ES-I3 (cell line): ENCODE results near the gene RNF223.
A peak's percentile ranks its signal among the peaks of the same experiment; 100 is the strongest.
"Not testable (repeated sequence)": the region's sequence is repeated elsewhere in the genome, so short reads cannot be mapped to it uniquely, and the experiment has no call there.

Experiments
- H3K36me3 ChIP-seq: 2 replicates; pipeline ENCODE4 v1.6.1; 2013; ENCODE audit warnings: mild to moderate bottlenecking, low read length, control low read depth, moderate library complexity; ENCODE audit not compliant: insufficient read depth
- H3K4me1 ChIP-seq: 2 replicates; pipeline ENCODE4 v1.6.1; 2013; ENCODE audit warnings: mild to moderate bottlenecking, control low read depth, low read length; ENCODE audit not compliant: insufficient read depth
- H3K9ac ChIP-seq: 2 replicates; pipeline ENCODE4 v1.6.1; 2013; ENCODE audit warnings: low read depth, mild to moderate bottlenecking, low read length, moderate library complexity
- H3K9me3 ChIP-seq: 2 replicates; pipeline ENCODE4 v1.6.1; 2013; ENCODE audit warnings: mild to moderate bottlenecking, low read length, moderate library complexity; ENCODE audit not compliant: control insufficient read depth, insufficient read depth

The RNF223 gene

GRCh38 chr1:1067284-1067859 is 6.7 kb downstream of the RNF223 start:
- H3K36me3 ChIP-seq = no peaks in the 10 kb centered on the region
- no peaks in the 10 kb centered on the region for H3K9me3 ChIP-seq
- H3K9ac ChIP-seq = no peak overlapping the region
- H3K4me1 ChIP-seq = peaks cover 12% of the 10 kb centered on the region; the same call in 1 of the 2 replicates

DNA sequence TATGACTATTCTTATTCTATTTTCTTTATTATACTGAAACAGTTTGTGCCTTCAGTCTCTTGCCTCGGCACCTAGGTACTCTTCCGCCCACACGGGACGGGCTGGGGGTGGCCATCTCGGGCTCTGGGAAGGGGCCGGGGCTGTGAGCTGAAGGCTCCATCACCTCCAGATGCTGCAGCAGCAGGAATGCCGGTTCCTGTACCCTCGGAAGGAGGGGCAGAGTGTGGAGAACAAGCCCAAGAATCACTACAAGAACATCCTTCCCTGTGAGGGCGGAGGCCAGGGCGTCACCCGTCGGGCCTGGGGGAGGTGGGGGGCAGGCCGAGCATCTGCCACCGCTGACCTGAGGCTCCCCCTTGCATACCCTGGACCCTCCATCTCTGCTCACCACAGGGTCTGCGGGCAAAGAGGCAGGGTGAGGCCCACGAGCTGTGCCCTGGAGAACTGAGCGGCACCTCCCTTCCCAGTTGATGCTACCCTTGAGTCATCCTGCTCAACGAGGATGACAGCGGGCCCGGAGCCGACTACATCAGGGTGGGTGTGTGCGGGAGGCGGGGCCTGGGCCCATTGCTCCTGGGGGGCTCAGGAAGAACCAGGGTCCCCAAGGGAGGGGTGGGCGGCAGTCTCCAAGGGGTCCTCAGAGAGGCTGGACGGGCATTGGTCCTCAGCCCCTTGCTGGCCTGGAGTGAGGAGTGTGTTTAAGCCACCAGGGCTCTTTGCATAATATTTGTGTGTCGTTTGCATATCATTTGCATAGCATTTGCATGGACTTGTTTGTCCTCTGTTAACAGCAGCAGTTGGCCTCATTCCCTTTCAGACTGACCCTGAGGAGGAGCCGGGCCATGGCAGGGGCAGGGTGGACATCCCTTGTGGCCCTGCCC is 7.5 kb downstream of the RNF223 start:
- peaks cover 12% of the 10 kb centered on the region; the same call in 1 of the 2 replicates for H3K4me1 ChIP-seq
- H3K9ac ChIP-seq = no peak overlapping the region
- H3K36me3 ChIP-seq = no peaks in the 10 kb centered on the region
- H3K9me3 ChIP-seq = no peaks in the 10 kb centered on the region

- not testable (repeated sequence) for H3K9me3 ChIP-seq, H3K9ac ChIP-seq, H3K36me3 ChIP-seq
- H3K4me1 ChIP-seq = peaks cover 12% of the 10 kb centered on the region; the same call in 1 of the 2 replicates
Measured at GRCh38 chr1:1065940-1066304, 8.2 kb downstream of the RNF223 start.

- H3K4me1 ChIP-seq = peaks cover 9% of the 10 kb centered on the region; the same call in 1 of the 2 replicates
- no peaks in the 10 kb centered on the region for H3K36me3 ChIP-seq
- no peaks in the 10 kb centered on the region for H3K9me3 ChIP-seq
- no peak overlapping the region for H3K9ac ChIP-seq
Measured at GRCh38 chr1:1065265-1065939, 8.7 kb downstream of the RNF223 start.

GRCh38 chr1:1063945-1064831 is 9.9 kb downstream of the RNF223 start:
- no peaks in the 10 kb centered on the region for H3K36me3 ChIP-seq
- peaks cover 5% of the 10 kb centered on the region; the same call in 1 of the 2 replicates for H3K4me1 ChIP-seq
- H3K9ac ChIP-seq = peak overlapping the region; percentile 28
- H3K9me3 ChIP-seq = no peaks in the 10 kb centered on the region

- Histone ChIP-seq H3K9ac (no peak overlapping the region), H3K4me1 (peaks cover 5% of the 10 kb centered on the region; the same call in 1 of the 2 replicates), H3K9me3 (no peaks in the 10 kb centered on the region), H3K36me3 (no peaks in the 10 kb centered on the region)
Measured at GRCh38 chr1:1063261-1063944, 10.7 kb downstream of the RNF223 start.

- peaks cover 5% of the 10 kb centered on the region; the same call in 1 of the 2 replicates for H3K4me1 ChIP-seq
- no peaks in the 10 kb centered on the region for H3K36me3 ChIP-seq
- H3K9ac ChIP-seq = no peak overlapping the region
- no peaks in the 10 kb centered on the region for H3K9me3 ChIP-seq
Measured at GRCh38 chr1:1062348-1063163, 11.6 kb downstream of the RNF223 start.

DNA sequence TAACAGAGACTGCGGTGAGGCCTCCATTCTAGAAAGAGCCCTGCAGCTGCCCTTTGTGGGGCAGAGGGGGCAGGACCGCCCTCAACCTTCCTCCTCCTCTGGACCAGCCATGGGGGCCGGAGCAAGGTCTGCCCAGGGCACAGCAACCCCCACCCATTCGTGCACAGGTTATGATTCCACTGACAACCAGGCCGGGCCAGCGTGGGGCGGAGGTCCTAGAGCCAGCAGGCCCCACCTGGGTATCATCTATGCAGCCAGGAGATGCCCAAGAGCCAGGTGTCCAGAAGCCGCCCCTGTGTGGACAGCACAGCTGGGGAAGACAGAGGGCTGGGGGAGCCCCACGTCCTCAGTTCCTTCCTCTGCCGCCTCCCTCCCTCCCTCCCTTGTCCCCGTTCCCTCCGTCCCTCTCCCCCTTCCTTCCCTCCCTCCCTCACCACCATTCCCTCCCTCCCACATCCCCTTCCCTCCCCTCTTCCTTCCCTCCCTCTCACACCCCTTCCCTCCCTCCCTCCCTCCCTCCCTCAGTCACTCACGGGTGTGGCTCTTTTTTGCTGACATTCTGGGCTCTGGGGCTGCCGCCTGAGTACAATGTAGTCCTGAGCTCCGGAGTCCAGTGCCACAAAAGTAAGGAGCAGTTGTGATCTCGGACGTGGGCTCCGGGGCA is 12.3 kb downstream of the RNF223 start:
- Histone ChIP-seq H3K4me1 (peaks cover 5% of the 10 kb centered on the region; the same call in 1 of the 2 replicates), H3K9ac (no peak overlapping the region), H3K9me3 (no peaks in the 10 kb centered on the region), H3K36me3 (no peaks in the 10 kb centered on the region)

DNA sequence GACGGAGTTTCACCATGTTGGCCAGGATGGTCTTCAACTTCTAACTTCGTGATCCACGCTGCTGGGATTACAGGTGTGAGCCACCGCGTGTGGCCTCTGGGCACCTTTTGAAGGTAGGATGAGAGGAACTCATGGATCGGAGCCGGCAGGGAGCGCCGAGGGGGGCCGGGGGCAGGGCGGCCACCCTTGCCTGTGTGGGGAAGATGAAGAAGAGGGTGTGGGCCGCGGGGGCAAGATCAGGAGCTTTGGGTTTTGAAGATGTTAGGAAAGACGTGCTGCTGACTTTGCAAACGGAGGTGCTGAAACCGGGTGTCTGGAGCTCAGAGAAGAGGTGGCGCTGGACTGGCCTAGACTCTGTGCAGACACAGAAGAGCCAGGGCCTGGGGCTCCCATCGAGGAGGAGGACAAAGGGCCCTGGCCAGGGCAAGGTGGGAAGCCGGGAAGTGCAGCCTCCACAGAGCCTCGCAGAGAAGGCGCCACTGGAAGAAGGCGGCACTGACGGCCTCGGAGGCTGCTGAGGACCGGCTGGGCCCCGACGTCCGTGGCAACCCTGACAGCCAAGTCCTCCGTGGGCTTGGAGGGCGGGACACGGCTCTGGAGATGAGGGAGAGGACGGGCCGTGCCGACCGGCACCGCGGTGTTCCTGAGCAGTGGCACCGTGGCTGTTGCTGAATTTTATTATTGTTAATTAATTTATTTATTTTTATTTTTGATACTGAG is 13.7 kb downstream of the RNF223 start:
- Histone ChIP-seq H3K4me1 (peaks cover 5% of the 10 kb centered on the region; the same call in 1 of the 2 replicates), H3K9ac (peak overlapping the region; percentile 67; the same call in 1 of the 2 replicates), H3K36me3 (no peaks in the 10 kb centered on the region), H3K9me3 (no peaks in the 10 kb centered on the region)

DNA sequence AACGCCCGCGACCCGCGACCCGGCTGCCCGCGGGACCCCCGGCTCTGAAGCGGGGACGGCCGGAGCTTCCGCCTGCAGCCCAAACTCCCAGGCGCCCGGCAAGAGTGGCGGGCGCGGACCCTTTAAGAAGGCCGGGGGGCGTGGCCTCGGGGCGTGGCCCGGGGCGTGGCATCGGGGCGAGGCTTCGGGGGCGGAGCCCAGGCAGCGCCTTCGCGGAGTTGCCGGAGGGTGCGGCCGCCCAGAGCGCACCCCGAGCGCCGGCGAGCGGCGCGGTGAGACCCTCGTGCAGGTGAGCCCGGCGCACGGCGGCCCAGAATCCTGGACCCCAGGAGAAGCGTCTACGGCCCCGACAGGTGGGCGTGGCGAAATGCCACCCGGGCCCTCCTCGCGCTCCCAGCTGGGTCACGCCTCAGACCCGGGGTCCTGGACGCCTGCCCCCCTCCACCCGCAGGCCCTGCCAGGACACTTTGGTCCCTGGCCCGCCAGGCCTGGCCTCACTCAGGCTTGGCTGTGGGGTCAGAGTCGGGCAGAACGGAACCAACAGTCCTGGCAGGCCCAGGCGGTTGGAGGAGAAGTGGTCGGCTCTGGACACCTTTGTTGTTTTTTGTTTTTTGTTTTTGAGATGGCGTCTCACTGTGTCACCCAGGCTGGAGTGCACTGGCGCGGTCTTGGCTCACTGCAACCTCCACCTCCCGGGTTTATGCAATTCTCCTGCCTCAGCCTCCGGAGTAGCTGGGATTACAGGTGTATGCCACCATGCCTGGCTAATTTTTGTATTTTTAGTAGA is 14.4 kb downstream of the RNF223 start:
- no peaks in the 10 kb centered on the region for H3K36me3 ChIP-seq
- H3K4me1 ChIP-seq = peaks cover 5% of the 10 kb centered on the region; the same call in 1 of the 2 replicates
- peak overlapping the region; percentile 67 for H3K9ac ChIP-seq
- no peaks in the 10 kb centered on the region for H3K9me3 ChIP-seq

DNA sequence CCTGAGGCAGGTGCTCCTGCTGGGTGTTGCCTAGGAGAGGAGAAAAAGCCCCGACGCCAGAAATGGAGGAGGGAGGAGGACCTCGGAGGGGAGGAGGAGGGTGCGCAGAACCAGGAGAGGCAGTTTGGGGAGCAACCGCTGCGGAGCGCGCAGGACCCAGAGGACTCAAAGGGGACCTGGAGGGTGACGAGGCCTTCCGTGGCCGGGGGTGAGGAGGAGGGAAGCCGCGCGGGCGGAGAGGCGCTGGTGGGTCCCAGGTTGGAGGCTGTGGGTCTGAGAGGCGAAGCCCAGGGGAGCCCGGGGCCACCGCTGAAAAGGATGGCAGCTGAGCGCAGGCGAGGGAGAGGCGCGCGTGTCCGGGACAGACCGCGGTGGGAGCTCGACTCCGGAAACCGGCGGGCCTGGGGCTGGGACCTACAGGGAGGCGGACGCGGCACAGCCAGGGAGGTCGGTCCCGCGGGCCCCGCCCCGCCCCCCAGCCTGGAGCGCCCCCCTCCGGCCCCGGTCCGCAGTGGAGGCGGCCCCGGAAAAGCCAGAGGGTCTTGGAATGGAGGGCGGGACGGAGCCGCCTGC is 15.1 kb downstream of the RNF223 start:
- peaks cover 5% of the 10 kb centered on the region; the same call in 1 of the 2 replicates for H3K4me1 ChIP-seq
- H3K36me3 ChIP-seq = no peaks in the 10 kb centered on the region
- no peaks in the 10 kb centered on the region for H3K9me3 ChIP-seq
- peak overlapping the region; percentile 67; the same call in 1 of the 2 replicates for H3K9ac ChIP-seq
